Activated naive CD8-positive, alpha-beta T cell treated with anti-CD3 and anti-CD28 coated beads for 36 hours (primary cell): ENCODE data around the gene RAB7B. TPM values are rescaled to one million over a fixed set of nuclear protein-coding genes. Genes with fewer than 3 reads are reported as not detected.

Experiments
- DNase-seq: peaks from one replicate; pipeline ENCODE4 v3.0.0; 2021
- H3K27ac Mint-ChIP-seq: one replicate; pipeline ENCODE4 v1.8.0; 2022; ENCODE audit warnings: mild to moderate bottlenecking, moderate library complexity, mixed read lengths
- H3K27me3 Mint-ChIP-seq: one replicate; pipeline ENCODE4 v1.8.0; 2022; ENCODE audit warnings: mild to moderate bottlenecking, mixed read lengths
- H3K36me3 Mint-ChIP-seq: one replicate; pipeline ENCODE4 v1.8.0; 2021; ENCODE audit warnings: mild to moderate bottlenecking, mixed read lengths
- H3K4me1 Mint-ChIP-seq: one replicate; pipeline ENCODE4 v1.8.0; 2021; ENCODE audit warnings: mixed read lengths
- H3K4me3 Mint-ChIP-seq: one replicate; pipeline ENCODE4 v1.8.0; 2022; ENCODE audit warnings: mild to moderate bottlenecking, moderate library complexity, mixed read lengths
- H3K9me3 Mint-ChIP-seq: one replicate; pipeline ENCODE4 v1.8.0; 2022; ENCODE audit warnings: mixed read lengths
- total RNA-seq, 2 experiments: library from RNA; stranded (reverse); gene quantifications; one replicate each; pipeline ENCODE4 v1.2.3, GENCODE V29; 2021

The RAB7B gene
- total RNA-seq, 2 experiments from 2014 or later = not detected

GRCh38 chr1:205976708-205977401, 26.3 kb downstream of the RAB7B start:
- Mint-ChIP-seq H3K4me1 (no peaks in the 10 kb centered on the region), H3K27me3 (no peaks in the 10 kb centered on the region), H3K36me3 (no peaks in the 10 kb centered on the region), H3K27ac (no peak overlapping the region), H3K4me3 (no peak overlapping the region), H3K9me3 (peaks cover 12% of the 10 kb centered on the region)
- no peak for DNase-seq

GRCh38 chr1:205976036-205976435, 27.2 kb downstream of the RAB7B start:
- H3K9me3 Mint-ChIP-seq = peaks cover 12% of the 10 kb centered on the region

GRCh38 chr1:205975387-205975998, 27.7 kb downstream of the RAB7B start:
- Mint-ChIP-seq H3K27ac (no peak overlapping the region), H3K4me3 (no peak overlapping the region), H3K9me3 (peaks cover 12% of the 10 kb centered on the region), H3K4me1 (no peaks in the 10 kb centered on the region), H3K36me3 (no peaks in the 10 kb centered on the region), H3K27me3 (no peaks in the 10 kb centered on the region)
- no peak for DNase-seq

More at GRCh38 chr1:205976036-205976435, 27.2 kb downstream of the RAB7B start:
- H3K27ac Mint-ChIP-seq = no peak overlapping the region
- H3K27me3 Mint-ChIP-seq = no peaks in the 10 kb centered on the region
- H3K4me1 Mint-ChIP-seq = no peaks in the 10 kb centered on the region
- no peak overlapping the region for H3K4me3 Mint-ChIP-seq
- DNase-seq = no peak
- no peaks in the 10 kb centered on the region for H3K36me3 Mint-ChIP-seq

GRCh38 chr1:205974712-205975111, 28.5 kb downstream of the RAB7B start:
- Mint-ChIP-seq H3K9me3 (peaks cover 12% of the 10 kb centered on the region), H3K27ac (no peak overlapping the region)

GRCh38 chr1:205973377-205974232, 29.6 kb downstream of the RAB7B start:
- Mint-ChIP-seq H3K4me3 (no peak overlapping the region), H3K27ac (no peak overlapping the region), H3K36me3 (no peaks in the 10 kb centered on the region), H3K4me1 (no peaks in the 10 kb centered on the region), H3K9me3 (peaks cover 12% of the 10 kb centered on the region), H3K27me3 (no peaks in the 10 kb centered on the region)
- no peak for DNase-seq

More at GRCh38 chr1:205974712-205975111, 28.5 kb downstream of the RAB7B start:
- Mint-ChIP-seq H3K4me3 (no peak overlapping the region), H3K4me1 (no peaks in the 10 kb centered on the region), H3K27me3 (no peaks in the 10 kb centered on the region), H3K36me3 (no peaks in the 10 kb centered on the region)
- no peak for DNase-seq

GRCh38 chr1:205972491-205973168, 30.6 kb downstream of the RAB7B start:
- no peaks in the 10 kb centered on the region for H3K27me3 Mint-ChIP-seq
- no peak for DNase-seq
- H3K27ac Mint-ChIP-seq = no peak overlapping the region
- H3K4me1 Mint-ChIP-seq = no peaks in the 10 kb centered on the region
- no peak overlapping the region for H3K4me3 Mint-ChIP-seq
- peaks cover 12% of the 10 kb centered on the region for H3K9me3 Mint-ChIP-seq
- H3K36me3 Mint-ChIP-seq = no peaks in the 10 kb centered on the region

GRCh38 chr1:205972081-205972480, 31.1 kb downstream of the RAB7B start:
- Mint-ChIP-seq H3K36me3 (no peaks in the 10 kb centered on the region), H3K27ac (no peak overlapping the region), H3K27me3 (no peaks in the 10 kb centered on the region), H3K9me3 (peaks cover 12% of the 10 kb centered on the region), H3K4me1 (no peaks in the 10 kb centered on the region), H3K4me3 (no peak overlapping the region)
- DNase-seq = no peak

GRCh38 chr1:205971082-205971481, 32.1 kb downstream of the RAB7B start:
- Mint-ChIP-seq H3K36me3 (no peaks in the 10 kb centered on the region), H3K27me3 (no peaks in the 10 kb centered on the region), H3K4me1 (no peaks in the 10 kb centered on the region), H3K4me3 (no peak overlapping the region), H3K27ac (no peak overlapping the region), H3K9me3 (peaks cover 12% of the 10 kb centered on the region)
- DNase-seq = no peak

GRCh38 chr1:205970486-205970885, 32.7 kb downstream of the RAB7B start:
- no peak overlapping the region for H3K27ac Mint-ChIP-seq
- H3K4me1 Mint-ChIP-seq = no peaks in the 10 kb centered on the region
- H3K4me3 Mint-ChIP-seq = no peak overlapping the region
- H3K9me3 Mint-ChIP-seq = peaks cover 12% of the 10 kb centered on the region
- DNase-seq = no peak
- no peaks in the 10 kb centered on the region for H3K36me3 Mint-ChIP-seq
- no peaks in the 10 kb centered on the region for H3K27me3 Mint-ChIP-seq

GRCh38 chr1:205969229-205969628, 34.0 kb downstream of the RAB7B start:
- H3K27ac Mint-ChIP-seq = no peak overlapping the region
- no peaks in the 10 kb centered on the region for H3K36me3 Mint-ChIP-seq
- no peak overlapping the region for H3K4me3 Mint-ChIP-seq
- H3K9me3 Mint-ChIP-seq = peaks cover 7% of the 10 kb centered on the region
- no peaks in the 10 kb centered on the region for H3K4me1 Mint-ChIP-seq
- DNase-seq = no peak
- H3K27me3 Mint-ChIP-seq = no peaks in the 10 kb centered on the region

GRCh38 chr1:205967554-205968335, 35.5 kb downstream of the RAB7B start:
- Mint-ChIP-seq H3K27me3 (no peaks in the 10 kb centered on the region), H3K36me3 (no peaks in the 10 kb centered on the region), H3K27ac (no peak overlapping the region), H3K4me1 (no peaks in the 10 kb centered on the region), H3K4me3 (no peak overlapping the region), H3K9me3 (no peaks in the 10 kb centered on the region)
- DNase-seq = no peak

GRCh38 chr1:205965036-205965884, 37.9 kb downstream of the RAB7B start:
- no peak for DNase-seq
- no peak overlapping the region for H3K27ac Mint-ChIP-seq
- no peaks in the 10 kb centered on the region for H3K36me3 Mint-ChIP-seq
- no peak overlapping the region for H3K4me3 Mint-ChIP-seq
- H3K9me3 Mint-ChIP-seq = no peaks in the 10 kb centered on the region
- peaks cover 9% of the 10 kb centered on the region for H3K27me3 Mint-ChIP-seq
- peaks cover 8% of the 10 kb centered on the region for H3K4me1 Mint-ChIP-seq

- Mint-ChIP-seq H3K27ac (no peak overlapping the region), H3K36me3 (no peaks in the 10 kb centered on the region), H3K4me3 (no peak overlapping the region), H3K27me3 (peaks cover 21% of the 10 kb centered on the region), H3K9me3 (no peaks in the 10 kb centered on the region), H3K4me1 (peaks cover 8% of the 10 kb centered on the region)
- no peak for DNase-seq
These were observed 39.6 kb downstream of the RAB7B start for GRCh38 chr1:205963352-205964155.
